HepG2 (cell line): ENCODE measurements around the gene SPAG4. TPM values are rescaled to one million over a fixed set of nuclear protein-coding genes. Genes with fewer than 3 reads are reported as not detected.
A peak's percentile ranks its signal among the peaks of the same experiment; 100 is the strongest.

Source experiments
- ATAD3A ChIP-seq: sonication (generic); formaldehyde crosslinking; IDR thresholded peaks from 2 replicates; pipeline ENCODE4 v1.4.0; 2020; ENCODE audit warnings: missing genetic modification reagents
- GZF1 ChIP-seq: sonication (generic); formaldehyde crosslinking; IDR thresholded peaks from 2 replicates; pipeline ENCODE4 v1.5.1; 2020; ENCODE audit warnings: mild to moderate bottlenecking, missing genetic modification reagents
- HNF4G ChIP-seq, 2 experiments: sonication (generic) in 1 of 2; formaldehyde crosslinking in 1 of 2; IDR thresholded peaks; 2 replicates each; pipeline versions ENCODE4 v1.4.0 to v1.6.1; 2011 to 2020; ENCODE audit warnings: borderline replicate concordance in 2 of 2, low read depth in 2 of 2, mild to moderate bottlenecking in 2 of 2, low read length in 1 of 2, missing genetic modification reagents in 1 of 2, moderate library complexity in 1 of 2
- HNRNPH1 ChIP-seq: fragments of 200-400 bp; formaldehyde crosslinking; optimal IDR thresholded peaks from 2 replicates; pipeline ENCODE3; 2017; ENCODE audit warnings: mild to moderate bottlenecking, low read depth, low read length
- HOXD1 ChIP-seq: sonication (generic); formaldehyde crosslinking; IDR thresholded peaks from 2 replicates; pipeline ENCODE4 v1.5.0; 2020; ENCODE audit warnings: missing genetic modification reagents
- KDM5A ChIP-seq: fragments of 200-600 bp; sonication (generic); IDR thresholded peaks from 2 replicates; pipeline ENCODE4 v1.7.0; 2018; ENCODE audit warnings: antibody characterized with exemption, mild to moderate bottlenecking, low read length, borderline replicate concordance
- KLF11 ChIP-seq: IDR thresholded peaks from 2 replicates; pipeline ENCODE4 v1.6.1; 2016; ENCODE audit warnings: missing compliant biosample characterization
- MLLT10 ChIP-seq: sonication (generic); formaldehyde crosslinking; IDR thresholded peaks from 2 replicates; pipeline ENCODE4 v1.4.0; 2020; ENCODE audit warnings: missing genetic modification reagents
- NFKBIZ ChIP-seq: IDR thresholded peaks from 2 replicates; pipeline ENCODE4 v1.6.1; 2018; ENCODE audit warnings: missing genetic modification reagents, missing compliant biosample characterization
- NR2F1 ChIP-seq, 2 experiments: fragments of 450-650 bp in 1 of 2; formaldehyde crosslinking in 1 of 2; IDR thresholded peaks; 2 replicates each; pipeline versions ENCODE4 v1.5.0 to v1.6.1; 2016 to 2020; ENCODE audit warnings: mild to moderate bottlenecking in 1 of 2, missing compliant biosample characterization in 1 of 2, missing genetic modification reagents in 1 of 2, moderate library complexity in 1 of 2
- POLR2AphosphoS5 ChIP-seq: IDR thresholded peaks from 2 replicates; pipeline ENCODE4 v1.6.1; 2012; ENCODE audit warnings: low read depth, low read length
- SOX6 ChIP-seq, 2 experiments: fragments of 450-650 bp in 1 of 2; sonication (generic) in 1 of 2; formaldehyde crosslinking in 1 of 2; IDR thresholded peaks; 2 replicates each; pipeline versions ENCODE4 v1.4.0 to v1.6.1; 2017 to 2020; ENCODE audit warnings: antibody characterized with exemption in 1 of 2, mild to moderate bottlenecking in 1 of 2, missing genetic modification reagents in 1 of 2
- SRF ChIP-seq: IDR thresholded peaks from 2 replicates; pipeline ENCODE4 v1.6.1; 2011; ENCODE audit warnings: mild to moderate bottlenecking, low read depth, low read length, moderate library complexity
- TCF7L2 ChIP-seq: IDR thresholded peaks from 2 replicates; pipeline ENCODE4 v1.6.1; 2011; ENCODE audit warnings: mild to moderate bottlenecking, low read depth, low read length, moderate library complexity
- ZBTB1 ChIP-seq: sonication (generic); formaldehyde crosslinking; IDR thresholded peaks from 2 replicates; pipeline ENCODE4 v1.4.0; 2020; ENCODE audit warnings: missing genetic modification reagents, borderline replicate concordance
- ZNF256 ChIP-seq: sonication (generic); formaldehyde crosslinking; conservative IDR thresholded peaks from 2 replicates; pipeline ENCODE4 v1.4.0; 2020; ENCODE audit warnings: missing genetic modification reagents
- ZNF607 ChIP-seq: sonication (generic); formaldehyde crosslinking; IDR thresholded peaks from 2 replicates; pipeline ENCODE4 v1.5.1; 2020; ENCODE audit warnings: missing genetic modification reagents, mild to moderate bottlenecking, borderline replicate concordance
- polyA plus RNA-seq, 8 experiments: library from polyadenylated mRNA; depleted of rRNA in 3 of 8; stranded (reverse) in 7 of 8; unstranded in 1 of 8; fragments of >200 nt; fragmentation: Illumina TruSeq in 4 of 8; extraction: Trizol in 4 of 8; gene quantifications; 2 replicates each; pipeline versions ENCODE4 v1.2.1 to v1.2.3, GENCODE V29; 2011 to 2016; ENCODE audit warnings: low read depth in 4 of 8, missing spikeins in 1 of 8, mixed read lengths in 1 of 8; ENCODE audit not compliant: insufficient read depth in 1 of 8
- total RNA-seq, 5 experiments: library from RNA; depleted of rRNA; stranded (reverse); fragments of >200 nt; fragmentation: Illumina TruSeq; extraction: Trizol; gene quantifications; 2 replicates each; pipeline ENCODE4 v1.2.3, GENCODE V29; 2016; ENCODE audit warnings: low read depth in 1 of 5
- TF ChIP-seq, protein P1 (sequence below): sonication (generic); formaldehyde crosslinking; IDR thresholded peaks from 2 replicates; pipeline ENCODE4 v1.5.0; 2020; ENCODE audit warnings: missing genetic modification reagents
- TF ChIP-seq, protein P2 (sequence below): fragments of 450-650 bp; IDR thresholded peaks from 2 replicates; pipeline ENCODE4 v1.6.1; 2017
- TF ChIP-seq, protein P3 (sequence below): sonication (generic); formaldehyde crosslinking; IDR thresholded peaks from 2 replicates; pipeline ENCODE4 v1.4.0; 2020; ENCODE audit warnings: low read depth, mild to moderate bottlenecking, missing genetic modification reagents
- TF ChIP-seq, protein P4 (sequence below): IDR thresholded peaks from 2 replicates; pipeline ENCODE4 v1.6.1; 2012; ENCODE audit warnings: inconsistent platforms
- TF ChIP-seq, protein P5 (sequence below): sonication (generic); formaldehyde crosslinking; IDR thresholded peaks from 2 replicates; pipeline ENCODE4 v1.4.0; 2020; ENCODE audit warnings: mild to moderate bottlenecking, low read depth, missing genetic modification reagents

The SPAG4 gene
- total and polyA plus RNA-seq, 2 of the 13 experiments (the other 11 are each of a cell fraction or from before 2014, with no cell fraction given) = 5.8 to 137 TPM

DNA sequence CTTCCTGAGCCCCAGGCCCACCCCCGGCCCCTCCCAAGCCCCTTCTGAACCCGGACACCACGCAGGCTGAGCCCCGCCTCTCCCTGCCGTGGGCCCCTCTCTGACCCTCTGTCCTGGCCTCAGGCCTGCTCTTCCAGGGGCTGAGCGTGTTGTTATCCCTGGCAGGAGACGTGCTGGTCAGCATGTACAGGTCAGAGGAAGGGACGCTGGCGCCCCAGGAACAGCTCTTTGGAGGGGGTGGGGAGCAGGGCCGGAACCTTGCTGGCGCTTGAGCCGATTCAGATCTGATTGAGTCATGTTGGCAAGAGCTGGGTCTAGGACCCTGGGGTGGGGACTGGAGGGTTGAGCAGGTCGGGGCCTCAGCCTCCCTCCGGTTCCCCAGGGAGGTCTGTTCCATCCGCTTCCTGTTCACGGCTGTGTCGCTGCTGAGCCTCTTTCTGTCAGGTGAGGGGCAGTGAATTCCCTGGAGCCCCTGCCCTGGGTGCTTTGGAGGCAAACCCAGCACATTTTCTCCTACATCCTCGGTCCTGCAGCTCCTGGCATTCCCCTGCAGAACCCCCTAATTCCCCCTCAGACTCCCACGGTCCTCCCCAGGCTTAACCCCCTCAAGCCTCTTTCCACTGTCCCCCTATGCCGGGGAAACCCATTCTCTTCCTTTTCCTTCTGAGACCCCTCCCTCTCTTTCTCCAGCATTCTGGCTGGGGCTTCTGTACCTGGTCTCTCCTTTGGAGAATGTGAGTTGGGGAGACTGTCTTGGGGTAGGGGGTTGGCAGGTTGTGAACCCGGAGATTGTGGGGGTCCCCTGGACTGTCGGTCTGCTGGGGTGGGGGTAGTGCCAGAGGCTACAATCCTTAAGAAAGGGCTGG, 2.0 kb downstream of the SPAG4 start (continued):
- TF ChIP-seq, protein P1, sequence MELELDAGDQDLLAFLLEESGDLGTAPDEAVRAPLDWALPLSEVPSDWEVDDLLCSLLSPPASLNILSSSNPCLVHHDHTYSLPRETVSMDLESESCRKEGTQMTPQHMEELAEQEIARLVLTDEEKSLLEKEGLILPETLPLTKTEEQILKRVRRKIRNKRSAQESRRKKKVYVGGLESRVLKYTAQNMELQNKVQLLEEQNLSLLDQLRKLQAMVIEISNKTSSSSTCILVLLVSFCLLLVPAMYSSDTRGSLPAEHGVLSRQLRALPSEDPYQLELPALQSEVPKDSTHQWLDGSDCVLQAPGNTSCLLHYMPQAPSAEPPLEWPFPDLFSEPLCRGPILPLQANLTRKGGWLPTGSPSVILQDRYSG (CRISPR knock-in tag) = no peak
- TF ChIP-seq, protein P2, sequence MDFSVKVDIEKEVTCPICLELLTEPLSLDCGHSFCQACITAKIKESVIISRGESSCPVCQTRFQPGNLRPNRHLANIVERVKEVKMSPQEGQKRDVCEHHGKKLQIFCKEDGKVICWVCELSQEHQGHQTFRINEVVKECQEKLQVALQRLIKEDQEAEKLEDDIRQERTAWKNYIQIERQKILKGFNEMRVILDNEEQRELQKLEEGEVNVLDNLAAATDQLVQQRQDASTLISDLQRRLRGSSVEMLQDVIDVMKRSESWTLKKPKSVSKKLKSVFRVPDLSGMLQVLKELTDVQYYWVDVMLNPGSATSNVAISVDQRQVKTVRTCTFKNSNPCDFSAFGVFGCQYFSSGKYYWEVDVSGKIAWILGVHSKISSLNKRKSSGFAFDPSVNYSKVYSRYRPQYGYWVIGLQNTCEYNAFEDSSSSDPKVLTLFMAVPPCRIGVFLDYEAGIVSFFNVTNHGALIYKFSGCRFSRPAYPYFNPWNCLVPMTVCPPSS = no peak
- TF ChIP-seq HNF4G (IDR thresholded peaks at IDR 0.05; ENCODE audit: borderline replicate concordance, low read depth, low read length) (no peak), HNF4G (CRISPR knock-in tag; IDR thresholded peaks at IDR 0.05; ENCODE audit: borderline replicate concordance, low read depth) (0 out of 2 replicates have a peak, but pooled peaks have one; percentile 66), SOX6 (IDR thresholded peaks at IDR 0.05) (no peak), SOX6 (CRISPR knock-in tag; IDR thresholded peaks at IDR 0.05) (no peak), SRF (no peak), ZBTB1 (CRISPR knock-in tag) (no peak), GZF1 (CRISPR knock-in tag) (0 out of 2 replicates have a peak, but pooled peaks have one; percentile 52), TCF7L2 (no peak), NR2F1 (CRISPR knock-in tag; IDR thresholded peaks at IDR 0.05) (no peak; a peak in 1 of 4 replicates), HOXD1 (CRISPR knock-in tag) (no peak; the same call in 1 of the 2 replicates), POLR2AphosphoS5 (peak; percentile 81), ATAD3A (CRISPR knock-in tag) (no peak), KLF11 (CRISPR knock-in tag) (no peak; the same call in 1 of the 2 replicates), ZNF256 (no peak), MLLT10 (CRISPR knock-in tag) (no peak), NFKBIZ (CRISPR knock-in tag) (no peak), KDM5A (no peak), ZNF607 (no peak; the same call in 1 of the 2 replicates), HNRNPH1 (no peak)
- TF ChIP-seq, protein P3, sequence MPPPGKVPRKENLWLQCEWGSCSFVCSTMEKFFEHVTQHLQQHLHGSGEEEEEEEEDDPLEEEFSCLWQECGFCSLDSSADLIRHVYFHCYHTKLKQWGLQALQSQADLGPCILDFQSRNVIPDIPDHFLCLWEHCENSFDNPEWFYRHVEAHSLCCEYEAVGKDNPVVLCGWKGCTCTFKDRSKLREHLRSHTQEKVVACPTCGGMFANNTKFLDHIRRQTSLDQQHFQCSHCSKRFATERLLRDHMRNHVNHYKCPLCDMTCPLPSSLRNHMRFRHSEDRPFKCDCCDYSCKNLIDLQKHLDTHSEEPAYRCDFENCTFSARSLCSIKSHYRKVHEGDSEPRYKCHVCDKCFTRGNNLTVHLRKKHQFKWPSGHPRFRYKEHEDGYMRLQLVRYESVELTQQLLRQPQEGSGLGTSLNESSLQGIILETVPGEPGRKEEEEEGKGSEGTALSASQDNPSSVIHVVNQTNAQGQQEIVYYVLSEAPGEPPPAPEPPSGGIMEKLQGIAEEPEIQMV (CRISPR knock-in tag) = no peak
- TF ChIP-seq, protein P4, sequence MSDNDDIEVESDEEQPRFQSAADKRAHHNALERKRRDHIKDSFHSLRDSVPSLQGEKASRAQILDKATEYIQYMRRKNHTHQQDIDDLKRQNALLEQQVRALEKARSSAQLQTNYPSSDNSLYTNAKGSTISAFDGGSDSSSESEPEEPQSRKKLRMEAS = peak; percentile 67; the same call in 1 of the 2 replicates
- TF ChIP-seq, protein P5, sequence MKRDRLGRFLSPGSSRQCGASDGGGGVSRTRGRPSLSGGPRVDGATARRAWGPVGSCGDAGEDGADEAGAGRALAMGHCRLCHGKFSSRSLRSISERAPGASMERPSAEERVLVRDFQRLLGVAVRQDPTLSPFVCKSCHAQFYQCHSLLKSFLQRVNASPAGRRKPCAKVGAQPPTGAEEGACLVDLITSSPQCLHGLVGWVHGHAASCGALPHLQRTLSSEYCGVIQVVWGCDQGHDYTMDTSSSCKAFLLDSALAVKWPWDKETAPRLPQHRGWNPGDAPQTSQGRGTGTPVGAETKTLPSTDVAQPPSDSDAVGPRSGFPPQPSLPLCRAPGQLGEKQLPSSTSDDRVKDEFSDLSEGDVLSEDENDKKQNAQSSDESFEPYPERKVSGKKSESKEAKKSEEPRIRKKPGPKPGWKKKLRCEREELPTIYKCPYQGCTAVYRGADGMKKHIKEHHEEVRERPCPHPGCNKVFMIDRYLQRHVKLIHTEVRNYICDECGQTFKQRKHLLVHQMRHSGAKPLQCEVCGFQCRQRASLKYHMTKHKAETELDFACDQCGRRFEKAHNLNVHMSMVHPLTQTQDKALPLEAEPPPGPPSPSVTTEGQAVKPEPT (CRISPR knock-in tag) = no peak; the same call in none of the 2 replicates
